ENCODE measurements around the gene MARF1. TPM values are rescaled to one million over a fixed set of nuclear protein-coding genes. Genes with fewer than 3 reads are reported as not detected.
A peak's percentile ranks its signal among the peaks of the same experiment; 100 is the strongest.
"Not testable (repeated sequence)": the region's sequence is repeated elsewhere in the genome, so short reads cannot be mapped to it uniquely, and the experiment has no call there.

The MARF1 gene
- total RNA-seq, 1 donor from 2014 or later: 31.8 TPM

DNA sequence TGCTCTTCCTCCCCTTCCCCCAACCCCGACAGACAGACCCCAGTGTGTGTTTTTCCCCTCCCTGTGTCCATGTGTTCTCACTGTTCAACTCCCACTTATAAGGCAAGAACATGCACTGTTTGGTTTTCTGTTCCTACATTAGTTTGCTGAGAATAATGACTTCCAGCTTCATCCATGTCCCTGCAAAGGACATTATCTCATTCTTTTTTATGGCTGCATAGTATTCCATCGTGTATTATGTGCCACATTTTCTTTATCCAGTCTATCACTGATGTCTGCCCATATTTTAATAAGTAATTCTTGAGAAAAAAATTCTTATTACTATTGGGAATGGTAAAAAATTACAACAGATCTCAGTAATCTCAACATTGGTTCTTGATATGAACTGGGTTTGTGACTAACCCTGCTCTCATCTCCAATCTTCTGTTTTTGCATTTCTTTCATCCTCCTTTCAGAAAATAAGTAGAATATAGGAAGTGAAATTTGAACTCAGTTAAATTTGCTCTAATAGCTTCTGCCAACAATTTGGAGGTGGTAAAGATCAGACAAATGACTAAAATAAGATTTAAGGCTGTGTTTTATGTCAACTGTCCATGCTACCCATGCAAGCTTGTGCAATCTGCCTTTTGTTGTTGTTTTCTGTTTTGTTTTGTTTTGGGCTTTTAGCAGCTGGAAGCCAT, 11.1 kb downstream of the MARF1 start:
- no peak for ATAC-seq
- DNase-seq (ENCODE audit: low spot score): no peak

DNA sequence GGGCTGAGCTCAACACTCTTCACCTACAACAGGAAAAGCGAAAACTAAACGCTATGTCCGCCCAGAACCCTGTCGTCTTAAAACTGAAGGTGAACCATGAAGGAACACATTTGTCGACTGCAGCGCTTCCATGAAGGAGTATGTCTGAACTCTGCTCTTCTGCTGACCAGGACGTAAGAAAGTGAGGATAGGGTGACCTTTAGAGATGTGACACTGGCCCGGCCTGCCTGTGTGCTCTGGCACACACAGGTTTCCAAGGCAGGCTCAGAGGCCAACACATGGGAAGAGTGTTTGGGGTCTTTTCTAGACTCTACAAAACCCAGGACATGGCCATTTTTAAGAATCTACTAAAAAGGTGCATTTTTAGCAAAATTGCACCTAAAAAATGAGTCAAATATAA, 21.1 kb downstream of the MARF1 start:
- no peak for ATAC-seq
- no peak for DNase-seq (ENCODE audit: low spot score)

DNA sequence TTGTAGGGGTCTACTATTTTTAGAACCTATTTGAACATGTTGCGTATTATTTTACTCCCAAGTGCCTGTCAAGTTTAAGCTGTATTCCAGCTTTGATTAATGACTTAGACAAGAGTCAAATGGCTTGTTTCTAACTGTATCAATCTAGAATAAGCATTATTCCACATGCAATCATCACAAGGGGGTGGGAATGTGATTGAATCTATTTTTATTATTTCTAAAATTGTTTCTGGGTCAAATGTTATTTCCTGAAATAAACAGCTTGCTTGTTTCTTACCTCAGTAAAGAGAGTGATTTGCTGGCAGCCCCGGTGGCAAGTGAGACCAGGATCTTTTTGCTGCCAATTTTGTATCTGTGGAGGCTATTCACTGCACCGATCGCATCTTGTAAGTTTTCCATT, 21.5 kb downstream of the MARF1 start:
- no peak for DNase-seq (ENCODE audit: low spot score)
- ATAC-seq: no peak

DNA sequence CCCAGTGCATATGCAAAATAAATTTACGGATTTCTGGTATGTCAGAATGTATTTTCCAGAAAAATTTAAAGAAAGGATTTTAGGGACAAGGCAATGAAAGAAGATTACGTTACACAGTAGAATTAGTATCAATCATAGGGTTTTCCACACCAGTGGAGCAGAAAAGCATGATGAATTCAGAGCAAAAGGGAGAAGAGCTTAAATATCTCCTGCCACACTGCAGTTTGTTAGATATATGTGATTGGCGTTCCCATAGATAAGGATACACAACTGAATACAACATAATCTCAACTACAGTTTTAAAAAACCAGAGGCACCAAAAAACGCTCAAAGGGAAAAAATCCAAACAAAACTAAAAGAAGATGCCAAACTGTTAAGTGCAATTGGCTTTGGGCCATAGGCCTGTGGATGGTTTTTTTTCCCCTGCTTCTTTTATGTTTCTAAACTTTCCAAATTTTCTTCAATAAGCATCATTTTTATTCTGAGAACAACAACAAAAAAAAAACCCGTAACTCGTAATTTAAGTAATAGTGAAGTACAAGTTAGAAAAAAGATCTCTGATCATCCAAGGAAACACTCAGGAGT, 22.3 kb downstream of the MARF1 start:
- DNase-seq (ENCODE audit: low spot score): no peak

DNA sequence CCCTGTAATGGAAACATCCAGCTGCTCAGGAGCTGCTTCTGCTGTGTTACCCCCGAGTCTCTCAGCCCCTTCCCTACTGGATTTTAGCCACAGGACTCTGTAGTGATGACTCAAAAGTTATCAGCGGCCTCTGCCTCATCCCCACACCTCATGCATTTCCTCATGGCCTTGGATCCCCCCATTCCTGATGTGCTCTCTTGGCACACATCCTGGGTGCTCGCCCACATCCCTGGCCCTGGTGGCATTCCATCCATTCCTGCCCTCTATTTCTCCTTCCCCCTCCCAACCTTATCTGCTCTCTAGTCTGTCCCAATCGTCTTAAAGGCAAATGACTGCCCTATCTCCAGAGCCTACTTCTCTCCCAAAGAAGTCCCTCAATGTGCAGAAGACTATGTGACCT, 24.6 kb downstream of the MARF1 start:
- no peak for DNase-seq (ENCODE audit: low spot score)
- ATAC-seq: no peak

More for the DNA sequence above, 22.3 kb downstream of the MARF1 start:
- no peak for ATAC-seq

DNA sequence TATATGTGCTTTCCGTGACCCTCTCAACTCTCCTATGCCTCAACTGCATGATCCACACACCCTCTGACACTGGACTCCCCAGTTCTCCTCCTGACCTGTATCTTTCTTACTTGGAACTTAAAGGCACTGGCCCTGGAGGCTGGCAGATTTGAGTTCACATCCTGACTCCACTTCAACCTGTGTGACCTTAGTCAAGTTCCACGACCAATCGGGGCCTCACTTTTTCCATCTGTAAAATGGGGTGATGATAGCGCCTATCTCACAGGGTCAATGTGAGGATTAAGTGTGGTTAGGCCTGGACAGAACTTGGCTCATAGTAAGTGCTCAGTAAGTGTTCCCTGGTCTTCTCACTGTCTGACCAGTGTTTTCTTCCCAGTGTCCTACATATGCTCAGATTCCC, 25.1 kb downstream of the MARF1 start:
- no peak for ATAC-seq
- no peak for DNase-seq (ENCODE audit: low spot score)

DNA sequence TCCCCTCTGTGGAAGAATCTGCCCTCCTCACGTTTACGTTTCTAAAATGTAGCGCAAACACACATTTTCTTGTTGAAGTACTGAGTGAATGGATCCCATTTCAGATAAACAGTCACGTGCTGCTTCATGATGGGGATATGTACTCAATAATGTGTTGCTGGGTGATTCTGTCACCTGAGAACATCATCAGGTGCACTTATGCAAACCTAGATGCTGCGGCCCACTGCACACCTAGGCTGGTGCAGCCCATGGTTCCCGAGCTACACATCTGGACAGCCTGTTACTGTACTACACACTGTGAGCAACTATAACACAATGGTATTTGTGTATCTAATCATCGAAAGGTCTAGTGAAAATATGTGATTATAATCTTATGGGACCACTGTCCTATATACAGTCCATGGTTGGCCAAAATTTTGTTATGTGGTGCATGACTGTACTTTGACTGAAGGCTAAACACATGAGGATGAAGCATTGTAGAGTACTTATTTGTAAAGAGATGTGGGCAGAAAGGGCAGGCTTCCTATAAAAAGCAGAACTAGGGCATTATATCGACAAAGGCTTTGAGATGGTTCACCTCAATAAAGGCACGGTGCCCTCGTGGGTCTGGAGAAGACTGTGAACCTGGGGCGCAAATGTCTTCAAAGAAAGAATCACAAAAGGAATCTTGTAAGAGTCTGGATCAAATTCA, 26.3 kb downstream of the MARF1 start:
- no peak for DNase-seq (ENCODE audit: low spot score)
- ATAC-seq: no peak

DNA sequence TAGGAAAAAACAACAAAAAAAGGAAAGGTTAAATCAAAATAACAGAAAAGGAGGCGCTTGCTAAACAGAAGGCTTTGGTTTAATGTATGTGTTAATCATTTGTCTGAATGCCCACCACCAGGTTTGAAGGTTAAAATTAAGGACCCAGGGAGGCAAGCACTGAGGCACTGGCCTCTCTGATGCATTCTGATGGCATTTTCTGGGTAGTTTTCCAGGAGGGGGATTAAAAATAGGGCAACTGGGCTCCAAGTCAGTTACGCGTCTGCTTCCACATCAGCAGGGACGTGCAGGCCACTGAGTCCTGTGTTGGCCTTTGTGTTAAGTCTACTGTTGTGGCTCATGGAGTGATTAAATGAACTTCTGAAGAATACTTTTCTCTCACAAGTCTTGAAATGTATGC, 26.9 kb downstream of the MARF1 start:
- DNase-seq (ENCODE audit: low spot score): no peak
- no peak for ATAC-seq

DNA sequence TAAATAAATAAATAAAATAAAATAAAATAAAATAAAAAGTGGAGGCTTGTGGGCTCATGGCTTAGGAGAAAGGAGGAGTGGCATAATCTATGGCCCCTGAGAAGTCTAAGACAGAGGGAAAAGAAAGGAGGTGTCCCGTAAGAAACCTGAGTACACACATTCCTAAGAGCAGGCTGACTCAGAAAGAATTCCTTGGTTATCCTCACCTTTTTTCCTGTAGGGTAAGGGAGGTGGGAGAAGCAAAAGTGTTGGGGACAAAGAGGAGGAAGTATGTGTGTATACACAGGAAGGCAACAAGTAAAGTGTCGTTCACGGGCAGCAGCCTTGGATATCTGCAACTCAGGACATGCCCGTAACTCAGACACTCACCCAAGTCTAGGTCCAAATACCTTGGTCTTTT, 29.3 kb downstream of the MARF1 start:
- ATAC-seq (no peak), DNase-seq (ENCODE audit: low spot score) (no peak)

DNA sequence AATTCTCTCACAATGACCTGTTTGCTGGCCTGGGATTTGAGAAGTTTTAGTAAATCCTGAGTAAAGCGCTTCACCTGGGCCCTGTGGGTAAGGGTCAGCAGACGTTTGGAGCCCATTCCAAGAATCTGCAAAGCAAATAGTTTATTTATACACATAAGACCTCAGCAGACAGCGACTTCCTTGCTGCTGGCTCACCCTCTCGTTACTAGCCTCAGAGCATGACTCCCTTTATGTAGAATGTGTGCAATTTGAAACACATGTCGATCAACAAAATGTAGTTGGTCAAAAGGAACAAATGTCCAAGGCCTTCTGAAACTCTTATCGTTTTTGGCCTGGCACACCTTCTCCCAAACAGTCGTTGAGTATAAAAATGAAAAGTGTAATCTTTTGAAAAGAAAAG, 31.3 kb downstream of the MARF1 start:
- no peak for ATAC-seq
- no peak for DNase-seq (ENCODE audit: low spot score)

DNA sequence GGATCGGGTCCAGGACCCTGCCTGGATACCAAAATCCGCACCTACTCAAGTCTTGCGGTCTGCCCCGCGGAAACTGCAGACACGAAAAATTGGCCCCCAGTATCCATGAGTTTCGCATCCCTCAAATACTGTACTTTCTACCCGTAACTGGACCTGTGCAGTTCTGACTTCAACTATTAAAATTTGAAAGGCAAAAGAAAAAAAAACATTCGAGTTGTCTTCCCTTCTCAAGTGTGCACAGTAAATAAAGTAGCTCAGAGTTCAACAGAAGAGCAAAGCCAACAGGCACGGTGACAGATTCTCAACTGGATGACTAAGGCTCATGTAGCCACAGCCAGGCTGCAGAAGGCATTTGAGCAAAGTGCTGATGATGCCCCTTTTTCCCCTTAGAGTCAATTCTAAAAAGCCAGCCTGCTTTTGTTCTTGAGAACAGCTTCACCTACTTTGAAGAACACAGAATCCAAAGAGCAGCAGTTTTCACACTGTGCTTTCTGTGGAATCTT, 32.5 kb downstream of the MARF1 start:
- ATAC-seq (peak; percentile 49), DNase-seq (ENCODE audit: low spot score) (no peak)

DNA sequence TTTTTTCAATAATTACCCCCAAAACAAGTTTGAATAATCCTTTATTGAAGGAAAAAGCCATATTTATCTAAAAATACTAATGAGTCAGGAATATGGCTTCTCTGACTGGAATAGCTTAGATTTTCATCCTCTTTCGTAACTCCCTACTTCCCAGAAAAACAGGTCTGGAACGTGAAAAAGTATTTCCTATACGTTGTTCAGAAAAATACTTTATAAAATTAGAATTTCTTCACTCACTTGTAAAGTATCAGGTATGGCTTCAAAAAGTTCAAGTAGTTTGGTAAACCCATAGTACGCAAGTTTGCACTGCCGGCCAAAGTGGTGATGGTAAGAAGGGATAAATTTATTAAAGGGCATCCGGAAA, 33.7 kb downstream of the MARF1 start:
- DNase-seq (ENCODE audit: low spot score) (no peak), ATAC-seq (no peak)

DNA sequence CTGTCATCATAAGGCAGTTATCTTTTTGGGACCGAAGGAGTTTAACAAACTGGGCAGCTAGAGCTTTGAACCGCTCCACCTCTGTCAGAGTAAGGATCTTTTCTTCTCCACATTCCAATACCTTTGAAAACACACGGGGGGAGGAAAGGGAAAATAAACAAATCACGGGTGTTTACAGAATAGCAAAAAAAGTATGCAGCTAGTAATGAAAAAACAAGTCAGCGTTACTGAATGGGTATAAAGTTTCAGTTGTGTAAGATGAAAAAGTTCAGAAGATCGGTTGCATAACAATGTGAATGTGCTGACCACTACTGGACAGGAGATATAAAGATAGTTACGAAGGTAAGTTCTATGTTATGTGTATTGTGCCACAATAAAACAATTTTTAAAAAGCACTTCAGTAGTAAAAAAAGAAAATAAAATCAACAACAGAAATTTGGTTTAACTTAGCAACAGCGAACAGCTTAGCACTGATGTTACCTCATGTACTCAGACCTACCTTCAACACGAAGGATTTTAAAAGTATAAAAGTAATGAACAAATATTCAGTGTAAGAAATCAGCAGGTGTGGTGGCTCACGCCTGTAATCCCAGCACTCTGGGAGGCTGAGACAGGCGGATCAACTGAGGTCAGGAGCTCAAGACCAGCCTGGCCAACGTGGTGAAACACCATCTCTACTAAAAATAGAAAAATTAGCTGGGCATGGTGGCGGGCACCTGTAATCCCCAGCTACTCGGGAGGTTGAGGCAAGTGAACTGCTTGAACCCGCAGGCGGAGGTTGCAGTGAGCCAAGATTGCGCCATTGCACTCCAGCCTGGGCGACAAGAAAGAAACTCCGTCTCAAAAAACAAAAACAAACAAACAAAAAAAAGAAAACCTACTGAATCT, 34.3 kb downstream of the MARF1 start:
- DNase-seq (ENCODE audit: low spot score) (no peak), ATAC-seq (peak; percentile 45)

DNA sequence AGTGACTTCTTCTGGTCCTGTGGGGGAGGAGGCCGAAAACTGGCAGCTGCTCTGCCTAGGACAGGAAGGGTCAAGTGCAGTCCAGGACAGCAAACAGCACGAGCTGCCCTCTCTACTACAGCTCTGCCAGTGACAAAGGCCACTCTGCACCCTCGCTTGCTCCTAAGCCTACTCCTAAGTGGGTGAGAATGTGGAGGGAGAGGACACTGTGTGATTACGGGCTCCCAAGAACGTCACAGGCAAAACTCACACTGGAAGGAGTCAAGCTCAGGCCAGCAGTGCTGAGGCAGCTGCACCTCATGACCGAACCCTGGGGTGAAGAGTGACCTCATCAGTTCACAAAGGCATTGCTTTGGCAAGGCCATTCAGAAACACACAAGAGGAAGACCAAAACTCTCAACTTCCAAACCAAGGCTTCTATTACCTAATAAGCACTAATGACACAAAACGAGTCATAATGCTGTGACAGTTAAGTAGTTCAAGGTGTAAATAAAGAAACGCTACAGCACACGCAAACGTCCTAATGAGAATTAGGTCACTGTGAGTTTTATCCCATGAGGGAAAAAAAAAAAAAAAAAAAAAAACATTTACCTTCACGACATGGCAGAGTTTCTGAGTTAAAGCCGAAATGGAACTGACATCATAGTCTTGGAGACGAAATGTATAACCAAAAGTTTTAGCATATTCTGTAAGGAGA, 35.1 kb downstream of the MARF1 start:
- peak; percentile 92 for DNase-seq (ENCODE audit: low spot score)

DNA sequence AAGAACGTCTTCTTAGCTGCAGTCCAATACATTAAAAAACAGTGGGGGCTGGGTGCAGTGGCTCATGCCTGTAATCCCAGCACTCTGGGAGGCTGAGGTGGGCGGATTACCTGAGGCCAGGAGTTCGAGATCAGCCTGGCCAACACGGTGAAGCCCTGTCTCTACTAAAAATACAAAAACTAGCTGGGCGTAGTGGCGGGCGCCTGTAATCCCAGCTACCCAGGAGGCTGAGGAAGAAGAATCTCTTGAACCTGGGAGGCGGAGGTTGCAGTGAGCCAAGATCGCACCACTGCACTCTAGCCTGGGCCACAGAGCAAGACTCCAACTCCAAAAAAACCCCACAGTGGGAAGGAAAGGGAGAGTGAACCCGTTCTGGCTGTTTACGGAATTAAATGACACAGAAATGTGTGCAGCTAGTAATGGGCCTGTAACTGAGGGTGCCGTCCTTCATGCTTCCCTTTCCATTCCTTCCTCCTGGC, 35.7 kb downstream of the MARF1 start:
- not testable (repeated sequence) for DNase-seq (ENCODE audit: low spot score); ATAC-seq

More for the DNA sequence above, 35.1 kb downstream of the MARF1 start:
- peak; percentile 82 for ATAC-seq

DNA sequence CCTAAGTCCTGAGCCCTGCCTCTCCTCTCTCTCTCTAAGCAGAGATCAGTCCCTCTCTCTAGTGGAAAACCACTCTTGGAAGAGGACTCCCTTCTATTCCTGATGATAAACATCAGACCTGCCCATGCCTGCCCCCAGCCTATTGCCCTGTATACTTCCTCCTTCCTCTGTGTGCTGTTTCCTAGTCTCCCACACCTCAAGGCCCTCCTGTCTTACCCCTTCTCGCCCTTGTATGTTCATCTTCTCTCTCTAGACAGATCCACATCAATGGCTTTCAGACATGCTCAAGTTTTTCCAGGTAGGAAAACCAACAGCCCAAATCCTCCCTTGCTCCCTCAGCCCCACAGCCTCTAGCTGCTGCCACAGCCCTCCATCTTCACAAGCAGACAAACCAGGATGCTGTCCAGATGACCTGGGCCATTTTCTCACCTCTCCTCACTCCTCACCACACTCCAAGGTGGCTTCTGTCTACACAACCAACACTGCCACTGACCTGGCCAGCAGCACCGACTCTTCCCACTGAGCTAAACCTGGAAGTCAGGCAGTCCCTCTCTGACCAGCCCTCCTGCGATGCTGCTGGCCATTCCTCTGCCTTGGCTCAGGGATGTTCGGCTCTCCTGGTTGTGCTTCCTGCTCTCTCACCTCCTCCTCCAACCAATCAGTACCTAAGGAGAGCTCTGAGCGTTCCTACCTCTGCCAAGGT, 36.3 kb downstream of the MARF1 start:
- no peak for ATAC-seq
- DNase-seq (ENCODE audit: low spot score): no peak

DNA sequence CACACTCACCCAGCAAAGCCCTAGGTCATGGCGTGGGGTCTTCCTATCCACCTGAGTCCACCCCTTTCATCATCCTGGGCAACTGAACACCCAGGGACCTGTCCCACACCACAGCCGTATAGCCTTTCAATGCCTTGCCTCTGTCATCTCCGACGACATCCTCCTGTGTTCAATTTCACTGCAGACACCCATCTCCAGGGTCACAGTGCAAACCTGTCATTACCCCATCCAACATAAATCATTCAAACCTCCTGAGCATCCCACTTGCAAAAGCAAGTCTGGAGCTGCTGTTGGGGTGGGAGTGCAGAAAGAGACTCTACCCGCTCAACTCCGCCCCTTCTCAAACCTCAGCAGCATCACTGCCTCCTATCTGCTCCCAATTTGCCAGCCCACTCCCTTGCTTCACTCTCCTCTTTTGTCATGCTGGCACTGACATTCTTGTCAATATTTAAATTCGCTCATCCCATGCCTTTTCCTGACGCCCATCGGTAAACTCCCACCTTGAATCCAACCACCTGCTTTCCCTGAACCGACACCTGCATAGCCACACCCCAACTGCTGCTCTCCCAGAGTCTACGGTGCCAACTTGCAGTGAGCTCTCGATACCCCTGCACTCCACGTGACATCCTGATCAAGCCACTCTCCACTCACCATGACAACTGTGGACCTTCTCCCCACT, 37.0 kb downstream of the MARF1 start:
- ATAC-seq (no peak), DNase-seq (ENCODE audit: low spot score) (no peak)

DNA sequence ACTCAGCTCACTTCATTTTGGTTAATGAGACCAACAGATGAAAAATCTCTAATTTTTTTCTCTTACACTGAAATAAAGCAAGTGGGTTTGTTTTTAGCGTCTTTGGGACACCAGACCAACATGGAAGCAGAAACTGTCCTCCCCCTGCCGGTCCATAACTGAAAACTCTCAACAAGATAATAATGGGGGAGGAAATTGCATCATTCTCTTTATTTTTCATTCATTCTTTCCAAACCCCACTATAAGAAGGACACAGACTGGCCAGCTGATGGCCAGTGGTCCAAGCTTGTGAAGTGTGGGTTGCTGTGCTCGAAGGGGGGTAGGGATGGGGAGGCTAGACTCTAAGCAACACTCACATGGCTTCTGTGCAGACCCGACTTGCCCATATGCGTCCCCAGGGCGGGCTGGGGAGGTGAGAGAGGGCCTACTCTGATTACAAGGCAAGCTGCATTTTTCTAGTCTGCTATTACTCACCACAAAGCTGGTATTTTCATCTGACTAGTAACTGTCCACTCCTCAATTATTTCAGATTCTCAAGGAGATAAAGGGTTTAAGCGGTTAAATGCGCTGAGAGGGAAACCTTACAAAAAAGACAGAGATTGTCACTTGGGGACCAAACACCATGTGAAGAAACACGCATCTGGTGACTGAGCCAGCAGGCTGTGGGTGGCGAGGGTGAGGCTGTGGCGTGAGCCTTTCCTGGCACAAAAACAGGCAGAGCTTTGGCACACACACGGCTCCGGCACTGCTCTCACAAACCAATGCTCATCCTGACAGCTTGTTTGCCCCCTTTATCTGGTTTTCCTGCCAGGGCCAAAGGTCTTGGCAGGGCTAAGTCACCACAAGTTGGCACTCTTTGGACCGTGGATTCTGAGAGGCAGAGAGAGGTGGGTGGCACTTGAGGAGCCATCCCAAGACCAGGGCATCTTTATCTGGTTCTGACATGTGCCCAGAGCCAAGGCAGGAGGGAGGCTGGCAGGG, 38.2 kb downstream of the MARF1 start:
- ATAC-seq: peak; percentile 70
- DNase-seq (ENCODE audit: low spot score): peak; percentile 88

All from left lobe of liver (tissue), 2 donors.